Esophagus muscularis mucosa (tissue), 4 donors: ENCODE measurements around the gene MAGI2. TPM values are rescaled to one million over a fixed set of nuclear protein-coding genes. Genes with fewer than 3 reads are reported as not detected.

Source experiments
- DNase-seq: peaks from one replicate; pipeline ENCODE4 v3.0.0-alpha.2; 2017; ENCODE audit errors: extremely low spot score
- H3K27ac ChIP-seq, 4 donors: fragments of 200-600 bp; sonication (generic); replicated peaks in 1 of 4; 1 replicate in 3 of 4; 2 replicates in 1 of 4; pipeline ENCODE4 v1.5.1; 2016 to 2019; ENCODE audit warnings: mild to moderate bottlenecking in 1 of 4
- H3K27me3 ChIP-seq, 4 donors: fragments of 200-600 bp; sonication (generic); one replicate each; pipeline versions ENCODE4 v1.5.1 to v1.6.0; 2016 to 2019
- H3K36me3 ChIP-seq, 4 donors: fragments of 200-600 bp; sonication (generic); one replicate each; pipeline ENCODE4 v1.5.1; 2016 to 2019
- H3K4me1 ChIP-seq, 4 donors: fragments of 200-600 bp; sonication (generic); one replicate each; pipeline ENCODE4 v1.5.1; 2016 to 2019
- H3K4me3 ChIP-seq, 4 donors: fragments of 200-600 bp; sonication (generic); 1 replicate in 2 of 4; 2 replicates in 2 of 4; pipeline ENCODE4 v1.5.1; 2016 to 2019; ENCODE audit warnings: mild to moderate bottlenecking in 4 of 4, moderate library complexity in 1 of 4
- H3K9me3 ChIP-seq, 4 donors: fragments of 200-600 bp; sonication (generic); 1 replicate in 3 of 4; 2 replicates in 1 of 4; pipeline ENCODE4 v1.5.1; 2016 to 2019
- CTCF ChIP-seq, 3 experiments: fragments of 200-600 bp in 2 of 3; fragments of 450-650 bp in 1 of 3; sonication (generic) in 2 of 3; IDR thresholded peaks; one replicate each; pipeline ENCODE4 v1.5.1; 2017 to 2019; ENCODE audit warnings: antibody characterized with exemption in 3 of 3, mild to moderate bottlenecking in 2 of 3, moderate library complexity in 1 of 3
- EP300 ChIP-seq: sonication (generic); formaldehyde crosslinking; IDR thresholded peaks from one replicate; pipeline ENCODE4 v1.6.1; 2017; ENCODE audit warnings: antibody characterized with exemption
- POLR2A ChIP-seq: fragments of 450-650 bp; IDR thresholded peaks from one replicate; pipeline ENCODE4 v1.6.1; 2017; ENCODE audit warnings: antibody characterized with exemption, moderate library complexity, mild to moderate bottlenecking, low read depth
- POLR2AphosphoS5 ChIP-seq, 2 donors: sonication (generic); formaldehyde crosslinking; IDR thresholded peaks; one replicate each; pipeline ENCODE4 v1.6.1; 2017; ENCODE audit warnings: antibody characterized with exemption in 2 of 2
- WGBS: methylation state at CpG from one replicate; pipeline ENCODE4 v1.1.5; 2018; 5-methylcytosine and 5-hydroxymethylcytosine counted together
- intact Hi-C: fragments of 100-400 bp; cut with DNase I; formaldehyde crosslinking; loops from one replicate; pipeline ENCODE4 v1.15.1; 2023
- total RNA-seq, 4 donors: library from RNA; depleted of rRNA; stranded (reverse); fragments of >200 nt; gene quantifications; one replicate each; pipeline versions ENCODE4 v1.1.0 to v1.2.1, GENCODE V29; 2016

The MAGI2 gene
- total RNA-seq, 4 donors from 2014 or later = 14.4 to 22.3 (median 21.2) TPM

- no peak overlapping the region for H3K4me3 ChIP-seq
- H3K9me3 ChIP-seq = no peaks in the 10 kb centered on the region
- intact Hi-C loops = no loop called here
- H3K27ac ChIP-seq = no peak overlapping the region
- TF ChIP-seq POLR2A = no peak
- TF ChIP-seq EP300 = no peak
- TF ChIP-seq POLR2AphosphoS5 (IDR thresholded peaks at IDR 0.05) = no peak
- no peak for TF ChIP-seq CTCF (IDR thresholded peaks at IDR 0.05)
- no peaks in the 10 kb centered on the region for H3K27me3 ChIP-seq
- no peaks in the 10 kb centered on the region for H3K36me3 ChIP-seq
- H3K4me1 ChIP-seq = no peaks in the 10 kb centered on the region
- DNase-seq = no peak
- 78% methylated on average over 3 of the region's 3 CpGs for WGBS
These were observed 194.6 kb downstream of the MAGI2 start for GRCh38 chr7:79258826-79259225.

GRCh38 chr7:79257959-79258358 lies 195.5 kb downstream of the MAGI2 start:
- TF ChIP-seq POLR2A (no peak), EP300 (no peak), CTCF (IDR thresholded peaks at IDR 0.05) (no peak), POLR2AphosphoS5 (IDR thresholded peaks at IDR 0.05) (no peak)
- no peaks in the 10 kb centered on the region for H3K4me1 ChIP-seq
- 76% methylated on average over 1 of the region's 1 CpG for WGBS
- H3K36me3 ChIP-seq = no peaks in the 10 kb centered on the region
- no peak overlapping the region for H3K4me3 ChIP-seq
- no peak overlapping the region for H3K27ac ChIP-seq
- DNase-seq = no peak
- intact Hi-C loops = no loop called here
- no peaks in the 10 kb centered on the region for H3K9me3 ChIP-seq
- H3K27me3 ChIP-seq = no peaks in the 10 kb centered on the region

GRCh38 chr7:79245623-79246249 lies 207.7 kb downstream of the MAGI2 start:
- Histone ChIP-seq H3K9me3 (no peaks in the 10 kb centered on the region), H3K27me3 (no peaks in the 10 kb centered on the region), H3K4me3 (no peak overlapping the region), H3K36me3 (no peaks in the 10 kb centered on the region), H3K4me1 (peaks cover 0 to 9% (median 3%) of the 10 kb centered on the region in 4 donors), H3K27ac (no peak overlapping the region)
- 67% methylated on average over 3 of the region's 4 CpGs for WGBS
- intact Hi-C loops = no loop called here
- DNase-seq = no peak
- TF ChIP-seq POLR2A (no peak), CTCF (IDR thresholded peaks at IDR 0.05) (no peak), EP300 (no peak), POLR2AphosphoS5 (IDR thresholded peaks at IDR 0.05) (no peak)

GRCh38 chr7:79244482-79244881 lies 209.0 kb downstream of the MAGI2 start:
- Histone ChIP-seq H3K36me3 (no peaks in the 10 kb centered on the region), H3K27ac (no peak overlapping the region), H3K4me3 (no peak overlapping the region), H3K27me3 (no peaks in the 10 kb centered on the region), H3K4me1 (peaks cover 0 to 9% (median 3%) of the 10 kb centered on the region in 4 donors), H3K9me3 (no peaks in the 10 kb centered on the region)
- intact Hi-C loops = no loop called here
- no peak for DNase-seq
- TF ChIP-seq CTCF (IDR thresholded peaks at IDR 0.05) (no peak), EP300 (no peak), POLR2AphosphoS5 (IDR thresholded peaks at IDR 0.05) (no peak), POLR2A (no peak)
- whole genome bisulfite sequencing = 100% methylated on average over 1 of the region's 1 CpG
